ENCODE data around the gene SWI5.

Gene SWI5

DNA sequence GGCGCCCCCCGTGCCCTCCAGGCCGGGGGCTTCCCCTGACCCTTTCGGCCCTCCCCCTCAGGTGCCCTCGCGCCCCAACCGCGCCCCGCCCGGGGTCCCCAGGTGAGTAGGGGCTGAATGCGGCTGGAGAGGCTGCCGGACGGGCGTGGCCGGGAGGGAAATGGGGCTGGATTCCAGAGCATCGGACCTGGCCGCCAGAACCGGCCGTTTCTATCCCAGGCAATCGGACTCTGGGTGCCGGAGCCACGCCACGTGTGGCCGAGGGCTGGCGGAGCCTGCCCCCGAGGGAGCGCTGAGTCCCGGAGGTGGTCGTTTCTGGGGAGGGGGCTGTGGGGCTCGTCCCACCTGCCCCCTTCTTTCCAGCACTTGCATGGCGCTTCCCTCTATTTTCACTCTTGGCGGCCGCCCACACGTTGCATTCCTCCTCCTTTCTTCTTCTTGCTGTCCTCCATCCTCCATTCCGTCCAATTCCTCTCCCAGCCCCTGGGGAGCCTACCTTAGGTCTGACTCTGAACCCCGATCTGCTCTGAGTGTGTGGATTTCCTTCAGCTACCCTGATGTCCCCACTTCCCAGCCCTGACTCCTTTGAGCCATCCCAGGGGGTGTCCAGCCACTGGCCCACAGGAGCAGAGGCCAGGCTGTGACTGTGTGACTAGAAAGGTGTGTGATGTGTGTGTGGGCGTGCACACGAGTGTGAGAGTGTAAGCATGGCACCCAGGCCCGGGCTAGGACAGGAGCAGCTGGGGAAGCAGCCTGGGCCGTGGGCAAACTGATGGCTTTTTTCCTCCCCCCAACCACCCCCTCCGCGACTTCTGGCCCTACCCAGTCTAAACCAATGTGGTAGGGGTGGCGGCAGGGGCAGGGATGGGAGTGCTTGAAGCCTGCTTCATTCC, 25.0 kb upstream of the SWI5 start (continued):
- TF ChIP-seq, protein P1, sequence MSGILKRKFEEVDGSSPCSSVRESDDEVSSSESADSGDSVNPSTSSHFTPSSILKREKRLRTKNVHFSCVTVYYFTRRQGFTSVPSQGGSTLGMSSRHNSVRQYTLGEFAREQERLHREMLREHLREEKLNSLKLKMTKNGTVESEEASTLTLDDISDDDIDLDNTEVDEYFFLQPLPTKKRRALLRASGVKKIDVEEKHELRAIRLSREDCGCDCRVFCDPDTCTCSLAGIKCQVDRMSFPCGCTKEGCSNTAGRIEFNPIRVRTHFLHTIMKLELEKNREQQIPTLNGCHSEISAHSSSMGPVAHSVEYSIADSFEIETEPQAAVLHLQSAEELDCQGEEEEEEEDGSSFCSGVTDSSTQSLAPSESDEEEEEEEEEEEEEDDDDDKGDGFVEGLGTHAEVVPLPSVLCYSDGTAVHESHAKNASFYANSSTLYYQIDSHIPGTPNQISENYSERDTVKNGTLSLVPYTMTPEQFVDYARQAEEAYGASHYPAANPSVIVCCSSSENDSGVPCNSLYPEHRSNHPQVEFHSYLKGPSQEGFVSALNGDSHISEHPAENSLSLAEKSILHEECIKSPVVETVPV (CRISPR knock-in tag; IDR thresholded peaks at IDR 0.05): no peak
- TF ChIP-seq ZNF8 (CRISPR knock-in tag; IDR thresholded peaks at IDR 0.05): no peak
- TF ChIP-seq OSR1 (CRISPR knock-in tag; IDR thresholded peaks at IDR 0.05): no peak
- no peak for TF ChIP-seq ZFP30 (CRISPR knock-in tag; IDR thresholded peaks at IDR 0.05)
- TF ChIP-seq ARNTL (CRISPR knock-in tag; IDR thresholded peaks at IDR 0.05; ENCODE audit: borderline replicate concordance, low read depth): no peak

DNA sequence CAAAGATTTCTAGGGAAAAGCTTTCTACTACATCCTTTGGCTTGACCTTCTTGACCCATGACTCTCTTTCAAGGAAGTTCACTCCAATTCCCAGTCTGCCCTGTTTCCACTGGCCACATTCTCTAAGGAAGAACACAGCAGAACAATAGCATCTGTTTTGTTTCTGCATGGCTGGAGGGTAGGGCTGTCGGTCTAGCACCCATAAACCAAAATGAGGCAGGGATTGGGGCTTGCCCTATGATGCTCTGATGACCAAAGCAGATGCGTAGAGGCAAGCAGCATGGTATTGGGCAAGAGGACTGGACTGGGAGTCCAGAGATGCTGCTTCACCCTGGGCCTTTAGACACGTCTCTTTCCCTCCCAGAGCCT, 24.4 kb upstream of the SWI5 start:
- TF ChIP-seq ZC3H10 (CRISPR knock-in tag; IDR thresholded peaks at IDR 0.05): no peak
- TF ChIP-seq, protein P2, sequence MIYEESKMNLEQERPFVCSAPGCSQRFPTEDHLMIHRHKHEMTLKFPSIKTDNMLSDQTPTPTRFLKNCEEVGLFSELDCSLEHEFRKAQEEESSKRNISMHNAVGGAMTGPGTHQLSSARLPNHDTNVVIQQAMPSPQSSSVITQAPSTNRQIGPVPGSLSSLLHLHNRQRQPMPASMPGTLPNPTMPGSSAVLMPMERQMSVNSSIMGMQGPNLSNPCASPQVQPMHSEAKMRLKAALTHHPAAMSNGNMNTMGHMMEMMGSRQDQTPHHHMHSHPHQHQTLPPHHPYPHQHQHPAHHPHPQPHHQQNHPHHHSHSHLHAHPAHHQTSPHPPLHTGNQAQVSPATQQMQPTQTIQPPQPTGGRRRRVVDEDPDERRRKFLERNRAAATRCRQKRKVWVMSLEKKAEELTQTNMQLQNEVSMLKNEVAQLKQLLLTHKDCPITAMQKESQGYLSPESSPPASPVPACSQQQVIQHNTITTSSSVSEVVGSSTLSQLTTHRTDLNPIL (CRISPR knock-in tag; IDR thresholded peaks at IDR 0.05; ENCODE audit: low read depth): no peak
- TF ChIP-seq, protein P3, sequence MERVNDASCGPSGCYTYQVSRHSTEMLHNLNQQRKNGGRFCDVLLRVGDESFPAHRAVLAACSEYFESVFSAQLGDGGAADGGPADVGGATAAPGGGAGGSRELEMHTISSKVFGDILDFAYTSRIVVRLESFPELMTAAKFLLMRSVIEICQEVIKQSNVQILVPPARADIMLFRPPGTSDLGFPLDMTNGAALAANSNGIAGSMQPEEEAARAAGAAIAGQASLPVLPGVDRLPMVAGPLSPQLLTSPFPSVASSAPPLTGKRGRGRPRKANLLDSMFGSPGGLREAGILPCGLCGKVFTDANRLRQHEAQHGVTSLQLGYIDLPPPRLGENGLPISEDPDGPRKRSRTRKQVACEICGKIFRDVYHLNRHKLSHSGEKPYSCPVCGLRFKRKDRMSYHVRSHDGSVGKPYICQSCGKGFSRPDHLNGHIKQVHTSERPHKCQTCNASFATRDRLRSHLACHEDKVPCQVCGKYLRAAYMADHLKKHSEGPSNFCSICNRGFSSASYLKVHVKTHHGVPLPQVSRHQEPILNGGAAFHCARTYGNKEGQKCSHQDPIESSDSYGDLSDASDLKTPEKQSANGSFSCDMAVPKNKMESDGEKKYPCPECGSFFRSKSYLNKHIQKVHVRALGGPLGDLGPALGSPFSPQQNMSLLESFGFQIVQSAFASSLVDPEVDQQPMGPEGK (CRISPR knock-in tag; IDR thresholded peaks at IDR 0.05; ENCODE audit: borderline replicate concordance): no peak
- TF ChIP-seq, protein P4, sequence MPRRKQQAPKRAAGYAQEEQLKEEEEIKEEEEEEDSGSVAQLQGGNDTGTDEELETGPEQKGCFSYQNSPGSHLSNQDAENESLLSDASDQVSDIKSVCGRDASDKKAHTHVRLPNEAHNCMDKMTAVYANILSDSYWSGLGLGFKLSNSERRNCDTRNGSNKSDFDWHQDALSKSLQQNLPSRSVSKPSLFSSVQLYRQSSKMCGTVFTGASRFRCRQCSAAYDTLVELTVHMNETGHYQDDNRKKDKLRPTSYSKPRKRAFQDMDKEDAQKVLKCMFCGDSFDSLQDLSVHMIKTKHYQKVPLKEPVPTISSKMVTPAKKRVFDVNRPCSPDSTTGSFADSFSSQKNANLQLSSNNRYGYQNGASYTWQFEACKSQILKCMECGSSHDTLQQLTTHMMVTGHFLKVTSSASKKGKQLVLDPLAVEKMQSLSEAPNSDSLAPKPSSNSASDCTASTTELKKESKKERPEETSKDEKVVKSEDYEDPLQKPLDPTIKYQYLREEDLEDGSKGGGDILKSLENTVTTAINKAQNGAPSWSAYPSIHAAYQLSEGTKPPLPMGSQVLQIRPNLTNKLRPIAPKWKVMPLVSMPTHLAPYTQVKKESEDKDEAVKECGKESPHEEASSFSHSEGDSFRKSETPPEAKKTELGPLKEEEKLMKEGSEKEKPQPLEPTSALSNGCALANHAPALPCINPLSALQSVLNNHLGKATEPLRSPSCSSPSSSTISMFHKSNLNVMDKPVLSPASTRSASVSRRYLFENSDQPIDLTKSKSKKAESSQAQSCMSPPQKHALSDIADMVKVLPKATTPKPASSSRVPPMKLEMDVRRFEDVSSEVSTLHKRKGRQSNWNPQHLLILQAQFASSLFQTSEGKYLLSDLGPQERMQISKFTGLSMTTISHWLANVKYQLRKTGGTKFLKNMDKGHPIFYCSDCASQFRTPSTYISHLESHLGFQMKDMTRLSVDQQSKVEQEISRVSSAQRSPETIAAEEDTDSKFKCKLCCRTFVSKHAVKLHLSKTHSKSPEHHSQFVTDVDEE (CRISPR knock-in tag; IDR thresholded peaks at IDR 0.05): no peak
- no peak for TF ChIP-seq ZNF8 (CRISPR knock-in tag; IDR thresholded peaks at IDR 0.05)
- no peak for TF ChIP-seq SNAI2 (CRISPR knock-in tag; IDR thresholded peaks at IDR 0.05)
- TF ChIP-seq ISL1 (CRISPR knock-in tag; IDR thresholded peaks at IDR 0.05): no peak
- no peak for TF ChIP-seq TOX (CRISPR knock-in tag; IDR thresholded peaks at IDR 0.05; ENCODE audit: borderline replicate concordance)
- no peak for TF ChIP-seq RARB (CRISPR knock-in tag; IDR thresholded peaks at IDR 0.05)
- TF ChIP-seq, protein P5, sequence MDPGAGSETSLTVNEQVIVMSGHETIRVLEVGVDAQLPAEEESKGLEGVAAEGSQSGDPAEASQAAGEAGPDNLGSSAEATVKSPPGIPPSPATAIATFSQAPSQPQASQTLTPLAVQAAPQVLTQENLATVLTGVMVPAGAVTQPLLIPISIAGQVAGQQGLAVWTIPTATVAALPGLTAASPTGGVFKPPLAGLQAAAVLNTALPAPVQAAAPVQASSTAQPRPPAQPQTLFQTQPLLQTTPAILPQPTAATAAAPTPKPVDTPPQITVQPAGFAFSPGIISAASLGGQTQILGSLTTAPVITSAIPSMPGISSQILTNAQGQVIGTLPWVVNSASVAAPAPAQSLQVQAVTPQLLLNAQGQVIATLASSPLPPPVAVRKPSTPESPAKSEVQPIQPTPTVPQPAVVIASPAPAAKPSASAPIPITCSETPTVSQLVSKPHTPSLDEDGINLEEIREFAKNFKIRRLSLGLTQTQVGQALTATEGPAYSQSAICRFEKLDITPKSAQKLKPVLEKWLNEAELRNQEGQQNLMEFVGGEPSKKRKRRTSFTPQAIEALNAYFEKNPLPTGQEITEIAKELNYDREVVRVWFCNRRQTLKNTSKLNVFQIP (CRISPR knock-in tag; IDR thresholded peaks at IDR 0.05; ENCODE audit: borderline replicate concordance, low read depth): no peak
- no peak for TF ChIP-seq ZFP30 (CRISPR knock-in tag; IDR thresholded peaks at IDR 0.05)
- TF ChIP-seq BACH2 (CRISPR knock-in tag; IDR thresholded peaks at IDR 0.05; ENCODE audit: borderline replicate concordance): no peak
- TF ChIP-seq ZFP3 (CRISPR knock-in tag; IDR thresholded peaks at IDR 0.05): no peak
- no peak for TF ChIP-seq CSDC2 (CRISPR knock-in tag; IDR thresholded peaks at IDR 0.05)
- no peak for TF ChIP-seq ESRRG (CRISPR knock-in tag; IDR thresholded peaks at IDR 0.05)
- TF ChIP-seq, protein P1 (CRISPR knock-in tag; IDR thresholded peaks at IDR 0.05): no peak
- no peak for TF ChIP-seq OSR1 (CRISPR knock-in tag; IDR thresholded peaks at IDR 0.05)
- ATAC-seq: no peak

Data from SK-N-SH treated with all-trans-retinoic acid at 6 μM for 48 hours (cell line).